HG03039 (cell line): ENCODE results near the gene TSC22D3.
"Not testable (repeated sequence)": the region's sequence is repeated elsewhere in the genome, so short reads cannot be mapped to it uniquely, and the experiment has no call there.

ENCODE experiments used
- ATAC-seq: cut with Tn5 transposase; IDR thresholded peaks from one replicate; pipeline ENCODE4 v1.9.1; 2021; ENCODE audit warnings: mild to moderate bottlenecking, moderate library complexity; ENCODE audit not compliant: unreplicated experiment

TSC22D3 gene

DNA sequence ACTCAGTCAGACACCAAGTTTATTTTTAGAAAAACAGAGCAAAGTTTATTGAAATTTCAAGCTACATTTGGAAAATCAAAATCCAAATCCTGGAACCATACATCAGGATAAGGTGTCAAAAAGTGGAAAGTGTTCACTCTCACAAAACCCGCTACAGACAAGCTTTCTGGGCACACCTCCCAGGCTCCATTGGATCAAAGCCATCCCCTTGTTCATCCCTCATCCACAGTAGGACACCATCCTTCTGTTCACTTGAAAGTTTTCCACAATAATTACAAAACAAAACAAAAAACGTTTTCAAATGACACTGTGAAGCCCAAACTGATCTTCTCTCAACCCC lies 62.4 kb downstream of the TSC22D3 start:
- ATAC-seq, result no peak

- no peak for ATAC-seq
These were observed 63.1 kb downstream of the TSC22D3 start for GRCh38 chrX:107712231-107713202.

- no peak for ATAC-seq
These were observed 63.9 kb downstream of the TSC22D3 start for GRCh38 chrX:107711521-107712181.

GRCh38 chrX:107710617-107711391 lies 64.8 kb downstream of the TSC22D3 start:
- ATAC-seq, result peak; percentile 94

DNA sequence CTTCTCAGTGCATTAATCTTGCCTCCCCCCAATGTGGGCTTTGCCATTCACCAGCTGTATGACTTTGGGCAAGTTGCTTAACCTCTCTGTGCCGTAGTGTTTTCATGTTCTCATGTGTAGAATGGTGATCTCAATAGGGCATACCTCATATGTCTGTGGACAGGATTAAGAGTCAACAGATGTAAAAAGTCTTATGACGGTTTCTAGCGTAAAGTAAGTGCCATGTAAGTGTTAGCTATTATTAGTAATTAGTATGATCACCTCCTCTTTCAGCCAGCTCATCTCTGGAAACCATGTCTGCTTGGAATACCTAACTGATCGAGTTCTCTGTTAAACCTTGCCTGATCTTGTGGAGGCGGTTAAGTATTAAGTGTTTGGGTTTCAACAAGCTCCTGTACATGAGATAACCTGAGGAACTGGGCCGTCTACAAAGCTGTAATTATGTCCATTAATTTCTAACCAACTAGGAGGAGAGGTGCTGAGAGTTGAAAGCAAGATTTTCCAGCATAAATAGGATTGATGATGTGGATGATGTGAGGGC lies 66.3 kb downstream of the TSC22D3 start:
- ATAC-seq, result no peak

DNA sequence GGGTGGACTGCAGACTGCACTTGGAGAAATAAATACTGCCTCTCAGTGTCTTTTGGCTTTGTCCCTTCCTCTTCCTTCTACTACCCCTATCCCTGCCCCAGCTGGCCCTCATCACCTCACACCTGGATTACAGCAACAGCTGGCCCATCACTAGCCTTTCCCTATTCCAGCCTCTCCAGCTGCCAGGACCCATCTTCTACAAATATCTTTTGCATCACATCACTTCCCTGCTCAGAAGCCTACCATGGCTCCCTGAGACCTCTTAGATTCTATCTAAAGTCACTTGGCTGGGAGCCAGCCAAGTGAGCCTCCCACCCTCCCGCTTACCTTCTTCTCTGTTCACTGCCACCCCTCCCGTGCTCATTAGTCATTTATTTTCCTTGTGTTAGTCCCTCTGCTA lies 66.8 kb downstream of the TSC22D3 start:
- ATAC-seq, result no peak

DNA sequence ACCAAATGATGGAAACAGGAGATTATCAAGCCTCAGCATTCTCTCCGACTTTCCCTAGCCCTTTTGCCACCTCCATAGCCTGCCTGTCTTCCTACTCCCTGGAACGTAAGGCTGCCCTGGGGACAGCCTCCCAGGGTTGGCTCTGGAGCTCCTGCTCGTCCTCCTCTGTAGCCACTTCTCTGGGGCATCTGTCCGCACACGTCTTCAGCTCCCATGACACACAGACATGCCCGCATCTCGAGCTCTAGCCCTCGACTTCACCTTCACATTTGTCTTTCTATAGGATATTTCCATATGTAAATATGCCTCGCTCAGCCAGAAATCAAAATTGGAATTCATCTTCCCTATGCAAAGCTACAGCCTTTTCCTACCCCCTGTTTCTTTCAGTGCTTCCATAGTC lies 67.7 kb downstream of the TSC22D3 start:
- ATAC-seq, result no peak

DNA sequence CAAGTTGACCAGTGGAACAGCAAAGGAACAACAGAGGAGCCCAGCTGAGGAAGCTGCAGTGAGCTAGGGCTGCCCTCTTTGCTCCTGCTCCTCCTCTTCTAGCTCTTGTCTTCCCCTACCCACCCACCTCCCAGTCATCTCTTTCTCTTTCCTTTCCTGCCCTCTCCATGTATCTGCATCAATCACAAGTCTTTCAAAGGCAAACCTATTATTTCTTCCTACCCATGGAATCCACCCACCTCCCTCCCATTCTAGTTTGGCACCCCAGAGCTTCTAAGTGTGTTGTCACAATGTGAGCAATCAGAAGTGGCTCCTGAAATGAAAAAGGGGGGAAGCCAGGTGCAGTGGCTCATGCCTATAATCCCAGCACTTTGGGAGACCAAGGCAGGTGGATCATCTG lies 69.3 kb downstream of the TSC22D3 start:
- no peak for ATAC-seq

- ATAC-seq, result no peak
These were observed 71.0 kb downstream of the TSC22D3 start for GRCh38 chrX:107704587-107704986.

DNA sequence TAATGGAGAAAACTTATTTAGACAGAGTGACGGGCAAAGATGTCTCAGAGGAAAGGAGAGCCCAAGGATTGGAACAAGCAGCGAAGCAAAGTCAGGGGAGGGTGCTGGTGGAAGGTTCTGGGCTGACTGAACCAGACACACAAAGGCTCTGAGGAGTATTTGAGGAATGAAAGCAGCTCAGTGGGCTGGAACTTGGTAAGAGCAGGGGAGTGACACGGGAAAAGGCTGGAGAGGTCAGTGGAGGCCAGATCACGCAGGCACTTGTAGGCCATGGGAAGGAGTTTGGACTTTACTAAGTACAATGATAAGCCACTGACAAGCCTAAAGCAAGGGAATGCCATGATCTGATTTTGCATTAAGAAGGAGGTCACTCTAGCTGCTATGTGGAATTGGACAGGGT lies 71.4 kb downstream of the TSC22D3 start:
- ATAC-seq, result no peak

DNA sequence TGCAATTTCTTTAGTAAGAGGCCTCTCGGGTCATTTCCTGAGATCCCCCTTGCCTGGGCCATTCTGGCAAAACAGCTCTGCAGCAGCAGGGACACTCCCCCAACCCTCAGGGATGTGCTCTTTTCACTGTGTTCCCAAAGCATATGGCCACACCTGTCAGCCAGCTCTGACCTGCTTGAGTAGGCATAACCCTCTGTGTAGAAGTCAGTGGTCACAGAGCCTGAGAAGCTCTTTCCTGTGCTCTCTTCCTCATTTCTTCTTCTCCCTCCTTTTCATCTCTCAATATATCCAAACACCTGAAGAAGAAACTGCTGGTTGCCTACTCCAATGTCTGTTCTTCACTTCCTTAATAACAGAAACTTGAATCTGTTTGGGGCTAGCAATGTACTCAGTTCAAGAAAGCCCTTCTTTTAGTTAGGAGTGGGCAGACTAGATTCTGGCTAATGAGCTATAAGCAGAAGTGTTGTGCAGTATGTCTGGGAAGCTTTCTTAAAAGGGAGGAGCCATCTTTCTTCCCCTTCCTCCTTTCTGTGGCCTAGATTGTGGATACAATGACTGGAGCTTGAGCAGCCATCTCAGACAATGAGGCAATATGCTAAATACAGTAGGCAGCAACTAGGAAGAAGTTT lies 74.0 kb downstream of the TSC22D3 start:
- ATAC-seq, result peak; percentile 76

DNA sequence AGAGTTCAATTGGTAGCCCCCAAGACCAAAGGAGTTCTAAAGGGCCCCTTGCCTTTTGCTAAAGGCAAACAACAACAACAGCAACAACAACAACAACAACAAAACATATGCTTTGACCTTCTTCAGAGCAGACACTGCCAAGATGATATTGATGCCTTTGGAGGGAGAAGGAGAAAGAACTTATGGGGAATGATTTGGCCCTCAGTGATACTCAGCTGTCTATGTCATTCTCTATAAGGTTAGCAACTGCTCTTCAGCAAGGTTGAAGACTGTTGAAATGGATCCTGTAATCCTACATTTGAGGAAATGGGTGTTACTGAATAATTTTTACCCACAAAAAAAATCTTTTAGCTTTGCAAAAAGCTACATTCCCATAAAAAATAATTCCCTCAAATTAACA lies 74.8 kb downstream of the TSC22D3 start:
- no peak for ATAC-seq

DNA sequence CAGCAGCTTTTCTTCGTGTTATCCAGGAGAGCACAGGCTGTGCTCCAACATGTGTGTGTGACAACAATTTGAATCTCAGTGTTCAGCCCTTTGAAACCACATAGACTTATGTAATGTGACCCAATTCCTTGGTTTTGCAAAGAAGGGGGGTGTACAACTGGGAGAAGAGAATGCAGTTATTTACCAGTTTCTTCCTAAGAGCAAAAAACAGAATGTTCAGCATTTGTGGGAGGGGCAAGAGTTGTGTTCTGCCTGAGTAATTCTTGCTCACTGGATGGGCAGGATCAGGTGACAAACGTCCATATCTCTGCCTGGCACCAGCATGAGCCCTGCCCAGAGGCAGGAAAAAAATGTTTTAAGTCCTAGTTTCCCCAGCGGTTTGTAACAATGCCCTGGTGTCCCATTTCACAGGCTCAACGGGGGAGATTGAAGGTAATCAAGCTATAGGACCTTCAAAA lies 75.2 kb downstream of the TSC22D3 start:
- no peak for ATAC-seq

DNA sequence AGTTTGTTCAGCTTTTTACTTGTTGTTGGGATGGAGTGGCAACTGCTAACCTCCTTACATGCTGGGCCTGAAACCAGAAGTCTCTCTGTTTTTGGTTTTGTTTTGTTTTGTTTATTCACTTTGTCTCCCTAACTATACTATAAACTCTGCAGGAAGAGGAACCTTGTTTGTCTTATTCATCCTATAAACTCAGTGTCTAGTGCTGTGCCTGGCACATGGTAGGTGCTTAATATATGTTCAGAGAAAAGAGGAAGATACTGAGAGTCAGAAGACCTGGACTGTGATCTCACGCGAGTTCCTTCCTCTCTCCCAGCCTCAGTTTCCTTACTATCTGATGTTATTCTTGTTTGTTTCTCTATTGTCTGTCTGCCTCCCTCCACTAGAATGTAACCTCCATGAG lies 76.0 kb downstream of the TSC22D3 start:
- ATAC-seq, result no peak

DNA sequence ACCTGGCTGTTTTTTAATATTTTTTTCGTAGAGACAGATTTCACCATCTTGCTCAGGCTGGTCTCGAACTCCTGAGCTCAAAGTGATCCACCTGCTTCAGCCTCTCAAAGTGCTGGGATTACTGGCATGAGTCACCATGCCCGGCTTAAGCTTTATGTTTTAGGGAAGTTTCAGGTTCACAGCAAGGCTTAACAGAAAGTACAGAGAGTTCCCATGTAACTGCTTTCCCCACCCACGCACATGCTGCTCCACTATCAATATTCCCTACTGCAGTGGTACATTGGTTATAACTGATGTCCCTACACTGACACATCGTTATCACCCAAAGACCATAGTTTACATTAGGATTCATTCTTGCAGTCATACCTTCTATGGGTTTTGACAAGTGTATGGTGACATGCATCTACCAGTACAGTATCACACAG lies 84.6 kb downstream of the TSC22D3 start:
- ATAC-seq, result no peak

DNA sequence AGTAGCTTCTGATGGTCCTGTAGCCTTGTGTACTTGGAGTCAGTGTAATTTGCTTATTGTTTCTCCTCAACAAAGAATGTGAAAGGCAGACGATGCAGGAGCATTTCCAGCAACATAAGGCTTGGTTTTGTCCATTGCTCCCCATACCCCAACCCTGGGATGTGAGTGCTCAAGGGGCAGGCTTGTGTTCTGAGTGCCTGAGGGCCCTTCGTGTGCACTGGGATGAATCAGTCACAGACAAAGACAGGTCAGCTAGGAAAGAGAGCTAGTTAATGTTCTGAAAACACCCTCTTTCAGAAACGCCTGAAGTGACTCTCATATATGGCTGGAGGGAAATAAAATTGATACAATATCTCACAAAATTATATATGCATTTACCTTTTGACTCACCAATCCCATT lies 88.1 kb downstream of the TSC22D3 start:
- no peak for ATAC-seq

- peak; percentile 38 for ATAC-seq
These were observed 88.8 kb downstream of the TSC22D3 start for GRCh38 chrX:107686792-107687191.

- ATAC-seq, result no peak
These were observed 89.6 kb downstream of the TSC22D3 start for GRCh38 chrX:107686026-107686425.

DNA sequence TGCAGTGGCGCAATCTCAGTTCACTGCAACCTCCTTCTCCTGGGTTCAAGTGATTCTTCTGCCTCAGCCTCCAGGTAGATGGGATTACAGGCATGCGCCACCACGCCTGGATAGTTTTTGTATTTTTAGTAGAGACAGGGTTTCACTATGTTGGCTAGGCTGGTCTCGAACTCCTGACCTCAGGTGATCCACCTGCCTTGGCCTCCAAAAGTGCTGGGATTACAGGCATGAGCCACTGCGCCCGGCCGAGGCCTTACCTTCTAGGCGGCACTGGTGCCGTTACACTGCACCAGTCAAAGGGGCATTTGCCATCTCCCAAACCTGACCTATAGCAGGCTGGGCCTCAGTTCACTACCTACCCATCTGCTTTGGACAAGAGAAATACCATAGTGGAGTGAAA lies 90.0 kb downstream of the TSC22D3 start:
- not testable (repeated sequence) for ATAC-seq

DNA sequence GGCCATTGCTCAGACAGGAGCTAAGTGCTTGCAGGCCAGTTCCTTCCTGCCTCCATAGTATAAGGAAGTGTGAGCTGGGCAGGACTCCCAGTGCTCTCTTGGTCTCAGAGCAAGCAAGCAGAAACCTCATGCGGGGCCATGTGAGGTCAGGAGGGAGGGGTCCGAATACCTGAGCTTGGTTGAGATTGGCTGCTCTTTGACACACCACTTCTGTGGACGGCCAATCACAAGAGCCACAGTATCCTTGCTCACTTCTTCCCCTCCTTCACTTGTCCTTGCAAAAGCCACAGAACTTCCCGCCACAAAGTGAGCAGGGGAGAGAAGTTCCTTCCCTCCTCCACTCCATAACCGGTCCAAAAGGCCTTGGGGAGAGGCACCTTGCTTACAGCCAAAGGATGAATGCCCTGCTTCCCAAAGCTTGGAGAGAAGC lies 90.6 kb downstream of the TSC22D3 start:
- peak; percentile 76 for ATAC-seq

DNA sequence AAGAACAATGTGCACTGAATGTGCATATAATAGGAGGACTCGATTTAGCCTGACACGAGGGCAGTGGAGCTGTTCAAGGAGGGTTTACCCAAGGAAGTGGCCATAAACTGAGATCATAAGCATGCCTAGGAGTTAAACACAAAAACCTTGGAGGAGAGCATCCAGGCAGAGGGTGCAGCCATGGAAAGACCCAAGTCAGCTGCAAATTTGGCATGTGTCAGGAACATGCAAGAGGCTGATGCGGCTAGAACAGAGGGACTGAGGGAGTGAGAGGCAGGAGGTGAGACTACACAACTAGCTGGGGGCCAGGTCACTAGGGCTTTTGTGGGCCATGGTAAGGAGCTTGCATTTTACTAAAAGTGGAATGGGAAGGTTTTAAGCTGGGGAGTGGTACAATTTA lies 91.7 kb downstream of the TSC22D3 start:
- ATAC-seq, result no peak
